MCF 10A (cell line): ENCODE results near the gene MCFD2. TPM values are rescaled to one million over a fixed set of nuclear protein-coding genes. Genes with fewer than 3 reads are reported as not detected.
A peak's percentile ranks its signal among the peaks of the same experiment; 100 is the strongest.

Source experiments
- Bru-seq: library from RNA; stranded (reverse); fragments of 400-500 nt; gene quantifications from one replicate; lab custom pipeline; 2021; lab: Mats Ljungman, UMichigan
- BruChase-seq, 2 experiments: library from RNA; stranded (reverse); fragments of 400-500 nt; gene quantifications; one replicate each; lab custom pipeline; 2021; lab: Mats Ljungman, UMichigan
- BruUV-seq: library from RNA; stranded (reverse); fragments of 400-500 nt; replicated peaks from 2 replicates; lab custom pipeline; 2021; lab: Mats Ljungman, UMichigan
- CTCF ChIA-PET: fragments of 300-600 bp; sonication (Branson Sonifier 250); formaldehyde crosslinking; extraction: SDS; loops from one replicate; lab custom pipeline; 2021; ENCODE audit warnings: antibody characterized with exemption, inconsistent platforms; lab: Yijun Ruan, JAX
- POLR2A ChIA-PET: fragments of 300-600, 350-650 bp; sonication (Branson Sonifier 250); formaldehyde crosslinking; extraction: SDS; loops from one replicate; lab custom pipeline; 2020; ENCODE audit warnings: antibody characterized with exemption, inconsistent platforms; lab: Yijun Ruan, JAX
- DNase-seq: peaks from one replicate; pipeline ENCODE4 v3.0.0-alpha.2; 2018; ENCODE audit not compliant: unreplicated experiment
- H3K27ac Mint-ChIP-seq: one replicate; pipeline ENCODE4 v1.8.0; 2022; ENCODE audit warnings: mild to moderate bottlenecking, low read depth, mixed read lengths; ENCODE audit not compliant: unreplicated experiment
- H3K27me3 Mint-ChIP-seq: one replicate; pipeline ENCODE4 v1.8.0; 2022; ENCODE audit warnings: mixed read lengths; ENCODE audit not compliant: insufficient read depth, unreplicated experiment
- H3K36me3 Mint-ChIP-seq: one replicate; pipeline ENCODE4 v1.8.0; 2022; ENCODE audit warnings: mild to moderate bottlenecking, moderate library complexity, mixed read lengths; ENCODE audit not compliant: insufficient read depth, unreplicated experiment
- H3K4me1 Mint-ChIP-seq: one replicate; pipeline ENCODE4 v1.8.0; 2022; ENCODE audit warnings: mixed read lengths; ENCODE audit not compliant: insufficient read depth, unreplicated experiment
- H3K4me3 Mint-ChIP-seq: one replicate; pipeline ENCODE4 v1.8.0; 2022; ENCODE audit warnings: mild to moderate bottlenecking, moderate library complexity, mixed read lengths; ENCODE audit not compliant: unreplicated experiment
- H3K9me3 Mint-ChIP-seq: one replicate; pipeline ENCODE4 v1.8.0; 2022; ENCODE audit warnings: mixed read lengths; ENCODE audit not compliant: unreplicated experiment
- CTCF ChIP-seq: fragments of 200-600 bp; IDR thresholded peaks from one replicate; pipeline ENCODE4 v1.8.0; 2022; ENCODE audit warnings: antibody characterized with exemption, mild to moderate bottlenecking; ENCODE audit not compliant: unreplicated experiment
- intact Hi-C: fragments of 100-400 bp; cut with micrococcal nuclease; formaldehyde crosslinking; loops from 2 replicates; pipeline ENCODE4 v1.14.1; 2022
- long read RNA-seq: library from polyadenylated mRNA; stranded (forward); transcript quantifications from one replicate; pipeline ENCODE4 v2.0.0, GENCODE V29; 2022
- total RNA-seq: library from RNA; stranded (reverse); gene quantifications from 2 replicates; pipeline ENCODE4 v1.2.3, GENCODE V29; 2022

MCFD2 gene
- total RNA-seq (157 and 238 TPM in 2 replicates), Bru-seq, nascent RNA (percentile 75 among the genes with signal in this experiment), BruChase-seq, experiment 1, labeled RNA remaining after a 6-hour chase (percentile 97 among the genes with signal in this experiment), BruChase-seq, experiment 2, labeled RNA remaining after a 2-hour chase (percentile 91 among the genes with signal in this experiment)
- long read RNA-seq, full-length matches to known transcripts, result 305 of 368 reads
- long read RNA-seq, partial matches to known transcripts, result 11 of 368 reads
- long read RNA-seq, other reads (novel, unspliced or antisense), result 52 of 368 reads

- Mint-ChIP-seq H3K36me3 (peaks cover 36% of the 10 kb centered on the region), H3K27me3 (no peaks in the 10 kb centered on the region), H3K4me1 (peaks cover 42% of the 10 kb centered on the region), H3K27ac (peak within 1 kb of the TSS; percentile 63), H3K4me3 (peak within 1 kb of the TSS; percentile 82), H3K9me3 (no peaks in the 10 kb centered on the region)
- ChIA-PET POLR2A (interaction anchor here (0.7 to 3.9 kb wide), 12 partner anchors 8 to 408 kb away, joined by 3 to 30 read pairs (median 5); no protein-coding TSS in a partner anchor), CTCF (interaction anchor here (1.4 to 1.8 kb wide), 2 partner anchors 55 to 408 kb away, joined by 4 to 6 read pairs; no protein-coding TSS in a partner anchor)
- intact Hi-C loops, result no loop called here
- no peak for TF ChIP-seq CTCF
- no TSS peak for BruUV-seq
- peak; percentile 24 for DNase-seq
Measured at GRCh38 chr2:46915281-46915810, at the start of gene MCFD2. MCFD2 (minus strand) TSS chr2:46915806; CDS start chr2:46909171, 6,635 bp downstream.

DNA sequence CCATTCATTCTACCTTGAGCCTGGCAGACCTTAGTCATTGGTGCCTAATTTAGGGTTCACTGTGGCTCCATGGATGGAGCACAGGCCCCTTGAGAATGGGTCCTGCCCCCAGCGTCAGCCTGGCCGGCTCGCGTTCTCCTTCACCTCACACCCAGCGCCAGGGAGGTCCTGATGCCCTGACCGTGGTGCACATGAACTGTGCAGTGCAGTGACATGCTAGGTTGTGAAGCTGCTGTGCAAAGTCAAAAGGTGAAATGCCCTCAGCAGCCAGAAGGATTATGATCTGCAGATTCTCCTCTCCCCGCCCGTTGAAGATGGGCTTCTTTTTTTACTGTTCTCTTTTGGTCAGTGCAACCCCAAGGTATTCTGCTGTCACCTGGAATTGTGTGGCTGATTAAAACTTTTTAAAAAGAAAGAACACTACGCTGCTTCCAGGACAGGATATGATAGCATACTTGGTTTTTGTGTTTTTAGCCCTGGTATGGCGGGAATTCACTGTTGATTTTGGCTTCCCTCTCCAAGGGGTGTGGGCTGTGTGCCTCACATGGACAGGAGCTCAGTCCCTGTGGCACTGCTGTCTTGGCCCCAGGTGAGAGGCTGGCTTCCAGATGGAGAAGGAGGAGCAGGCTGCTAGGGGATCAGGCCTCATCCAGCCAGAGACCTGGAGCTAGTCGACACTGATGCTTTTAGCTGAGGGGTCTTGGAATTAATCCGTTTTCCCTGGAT, 49.4 kb upstream of the MCFD2 start:
- peak overlapping the region; percentile 57 for H3K27ac Mint-ChIP-seq
- H3K4me1 Mint-ChIP-seq, result peaks cover 30% of the 10 kb centered on the region
- DNase-seq, result peak; percentile 79

GRCh38 chr2:46963941-46964673, 48.5 kb upstream of the MCFD2 start:
- Mint-ChIP-seq H3K9me3 (no peaks in the 10 kb centered on the region), H3K36me3 (peaks cover 4% of the 10 kb centered on the region), H3K27ac (peak overlapping the region; percentile 77), H3K4me3 (peak overlapping the region; percentile 40), H3K27me3 (no peaks in the 10 kb centered on the region), H3K4me1 (peaks cover 26% of the 10 kb centered on the region)
- CTCF ChIA-PET, result interaction anchor here (0.6 to 1.3 kb wide), 3 partner anchors 11 to 211 kb away, joined by 3 to 4 read pairs (median 3); no protein-coding TSS in a partner anchor
- TF ChIP-seq CTCF, result no peak
- peak; percentile 84 for DNase-seq
- POLR2A ChIA-PET, result interaction anchor here (0.7 to 3.1 kb wide), 5 partner anchors 49 to 362 kb away, joined by 3 to 24 read pairs (median 3); partner anchors contain the start of gene MCFD2
- intact Hi-C loops, result no loop called here
- no TSS peak for BruUV-seq

More for the DNA sequence above, 49.4 kb upstream of the MCFD2 start:
- Mint-ChIP-seq H3K4me3 (peak overlapping the region; percentile 31), H3K9me3 (no peaks in the 10 kb centered on the region), H3K36me3 (peaks cover 4% of the 10 kb centered on the region), H3K27me3 (no peaks in the 10 kb centered on the region)
- CTCF ChIA-PET, result interaction anchor here (0.6 to 1.5 kb wide), 4 partner anchors 12 to 793 kb away, joined by 3 to 4 read pairs (median 4); no protein-coding TSS in a partner anchor
- no peak for TF ChIP-seq CTCF
- no TSS peak for BruUV-seq
- POLR2A ChIA-PET, result interaction anchor here (0.8 to 3.1 kb wide), 5 partner anchors 20 to 78 kb away, joined by 3 to 24 read pairs (median 3); partner anchors contain the start of gene MCFD2
- intact Hi-C loops, result no loop called here
